Vagina (tissue), 2 donors: ENCODE measurements around the gene ZNF605.

Experiments used
- POLR2A ChIP-seq, 2 donors: fragments of 450-650 bp; IDR thresholded peaks; one replicate each; pipeline ENCODE4 v1.6.1; 2017; ENCODE audit warnings: antibody characterized with exemption in 2 of 2, mild to moderate bottlenecking in 2 of 2, moderate library complexity in 2 of 2
- TF ChIP-seq, protein P1 (sequence below), 3 experiments: fragments of 450-650 bp in 2 of 3; fragments of 200-600 bp in 1 of 3; sonication (generic) in 1 of 3; IDR thresholded peaks; one replicate each; pipeline ENCODE4 v1.5.1; 2017 to 2019; ENCODE audit warnings: antibody characterized with exemption in 3 of 3, mild to moderate bottlenecking in 2 of 3, moderate library complexity in 2 of 3

DNA sequence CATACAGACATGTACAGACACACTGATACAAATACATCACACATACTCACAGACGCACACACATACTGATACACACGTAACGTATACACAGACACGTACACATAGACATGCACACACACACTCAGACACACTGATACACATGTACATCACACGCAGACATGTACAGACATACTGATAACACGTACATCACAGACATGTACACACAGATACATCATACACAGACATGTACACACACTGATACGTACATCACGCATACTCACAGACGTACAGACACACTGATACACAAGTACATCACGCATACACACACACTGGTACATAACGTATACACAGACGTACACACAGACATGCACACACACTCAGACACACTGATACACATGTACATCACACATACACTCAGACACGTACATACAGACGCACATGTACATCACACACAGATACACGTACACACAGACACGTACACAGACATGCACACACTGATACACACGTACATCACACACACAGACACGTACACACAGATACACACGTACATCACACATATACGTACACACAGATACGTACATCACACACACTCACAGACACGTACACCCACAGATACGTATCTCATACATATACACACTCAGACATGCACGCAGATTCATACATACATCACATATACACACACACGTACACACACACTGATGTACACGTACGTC lies 5.1 kb downstream of the ZNF605 start:
- TF ChIP-seq, protein P1, sequence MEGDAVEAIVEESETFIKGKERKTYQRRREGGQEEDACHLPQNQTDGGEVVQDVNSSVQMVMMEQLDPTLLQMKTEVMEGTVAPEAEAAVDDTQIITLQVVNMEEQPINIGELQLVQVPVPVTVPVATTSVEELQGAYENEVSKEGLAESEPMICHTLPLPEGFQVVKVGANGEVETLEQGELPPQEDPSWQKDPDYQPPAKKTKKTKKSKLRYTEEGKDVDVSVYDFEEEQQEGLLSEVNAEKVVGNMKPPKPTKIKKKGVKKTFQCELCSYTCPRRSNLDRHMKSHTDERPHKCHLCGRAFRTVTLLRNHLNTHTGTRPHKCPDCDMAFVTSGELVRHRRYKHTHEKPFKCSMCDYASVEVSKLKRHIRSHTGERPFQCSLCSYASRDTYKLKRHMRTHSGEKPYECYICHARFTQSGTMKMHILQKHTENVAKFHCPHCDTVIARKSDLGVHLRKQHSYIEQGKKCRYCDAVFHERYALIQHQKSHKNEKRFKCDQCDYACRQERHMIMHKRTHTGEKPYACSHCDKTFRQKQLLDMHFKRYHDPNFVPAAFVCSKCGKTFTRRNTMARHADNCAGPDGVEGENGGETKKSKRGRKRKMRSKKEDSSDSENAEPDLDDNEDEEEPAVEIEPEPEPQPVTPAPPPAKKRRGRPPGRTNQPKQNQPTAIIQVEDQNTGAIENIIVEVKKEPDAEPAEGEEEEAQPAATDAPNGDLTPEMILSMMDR (IDR thresholded peaks at IDR 0.05) = no peak
- TF ChIP-seq POLR2A (IDR thresholded peaks at IDR 0.05) = no peak
